Vagina (tissue), 2 donors: ENCODE measurements around the gene LHX1.

Source experiments
- POLR2A ChIP-seq, 2 donors: fragments of 450-650 bp; IDR thresholded peaks; one replicate each; pipeline ENCODE4 v1.6.1; 2017; ENCODE audit warnings: antibody characterized with exemption in 2 of 2, mild to moderate bottlenecking in 2 of 2, moderate library complexity in 2 of 2
- POLR2AphosphoS5 ChIP-seq, 2 donors: sonication (generic); formaldehyde crosslinking; IDR thresholded peaks; one replicate each; pipeline ENCODE4 v1.9.0; 2017; ENCODE audit warnings: antibody characterized with exemption in 2 of 2, mild to moderate bottlenecking in 2 of 2, low read depth in 1 of 2; ENCODE audit not compliant: insufficient read depth in 1 of 2

GRCh38 chr17:36889770-36890349 lies 47.4 kb upstream of the LHX1 start:
- no peak for TF ChIP-seq POLR2AphosphoS5 (IDR thresholded peaks at IDR 0.05; ENCODE audit: insufficient read depth in 1 of 2, low read depth in 1 of 2)
- no peak for TF ChIP-seq POLR2A (IDR thresholded peaks at IDR 0.05)
